GM19240 (cell line): ENCODE data around the gene HBP1.
"Not testable (repeated sequence)": the region's sequence is repeated elsewhere in the genome, so short reads cannot be mapped to it uniquely, and the experiment has no call there.

ENCODE experiments used
- DNase-seq: peaks from one replicate; pipeline ENCODE4 v3.0.0; 2011; ENCODE audit warnings: low spot score; ENCODE audit not compliant: insufficient read length

Gene HBP1

GRCh38 chr7:107185716-107186115 lies 16.9 kb downstream of the HBP1 start:
- DNase-seq, result no peak

- no peak for DNase-seq
These were observed 17.4 kb downstream of the HBP1 start for GRCh38 chr7:107186240-107186639.

- no peak for DNase-seq
These were observed 19.0 kb downstream of the HBP1 start for GRCh38 chr7:107187774-107188173.

- DNase-seq, result no peak
These were observed 21.3 kb downstream of the HBP1 start for GRCh38 chr7:107190090-107190489.

- no peak for DNase-seq
These were observed 25.2 kb downstream of the HBP1 start for GRCh38 chr7:107194052-107194451.

GRCh38 chr7:107196834-107197610 lies 28.2 kb downstream of the HBP1 start:
- no peak for DNase-seq

- DNase-seq, result peak; percentile 18
These were observed 33.1 kb downstream of the HBP1 start for GRCh38 chr7:107201795-107202450.

- DNase-seq, result no peak
These were observed 34.8 kb downstream of the HBP1 start for GRCh38 chr7:107203607-107204006.

- DNase-seq, result no peak
These were observed 37.3 kb downstream of the HBP1 start for GRCh38 chr7:107206136-107206535.

GRCh38 chr7:107206706-107207105 lies 37.9 kb downstream of the HBP1 start:
- DNase-seq, result no peak

GRCh38 chr7:107207459-107207858 lies 38.7 kb downstream of the HBP1 start:
- DNase-seq, result no peak

- no peak for DNase-seq
These were observed 39.3 kb downstream of the HBP1 start for GRCh38 chr7:107208024-107208521.

GRCh38 chr7:107208563-107208962 lies 39.8 kb downstream of the HBP1 start:
- no peak for DNase-seq

GRCh38 chr7:107209565-107209964 lies 40.8 kb downstream of the HBP1 start:
- DNase-seq, result no peak

GRCh38 chr7:107210400-107210799 lies 41.6 kb downstream of the HBP1 start:
- no peak for DNase-seq

- no peak for DNase-seq
These were observed 43.9 kb downstream of the HBP1 start for GRCh38 chr7:107212725-107213124.

GRCh38 chr7:107213193-107213788 lies 44.5 kb downstream of the HBP1 start:
- DNase-seq, result no peak

- DNase-seq, result no peak
These were observed 45.1 kb downstream of the HBP1 start for GRCh38 chr7:107213945-107214344.

- DNase-seq, result no peak
These were observed 50.9 kb downstream of the HBP1 start for GRCh38 chr7:107219563-107220244.

GRCh38 chr7:107220356-107220755 lies 51.6 kb downstream of the HBP1 start:
- no peak for DNase-seq

- DNase-seq, result not testable (repeated sequence)
These were observed 52.0 kb downstream of the HBP1 start for GRCh38 chr7:107220806-107221205.
